Measurements from ENCODE around the gene PRICKLE4.

PRICKLE4 gene

DNA sequence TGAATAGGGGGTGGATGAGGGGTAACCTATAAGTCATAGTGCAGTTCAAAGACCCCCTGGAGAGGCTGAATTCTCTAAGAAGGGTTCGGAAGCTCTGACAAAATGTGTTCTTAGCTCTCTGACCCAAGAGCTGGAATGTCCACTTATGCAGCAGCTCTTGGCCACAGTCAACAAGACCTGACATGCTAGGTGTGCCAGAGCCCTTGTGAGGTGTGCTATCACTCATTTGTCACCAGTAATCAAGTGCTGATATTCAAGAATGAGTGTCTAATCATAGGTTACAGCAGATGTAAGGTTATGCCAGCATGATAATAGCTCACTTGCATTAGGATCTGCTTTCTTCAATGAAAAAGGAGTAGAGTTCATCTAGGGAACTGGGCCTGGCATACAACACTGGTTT is 35.0 kb downstream of the PRICKLE4 start:
- H3K4me3 ChIP-seq (ENCODE audit: low read depth, low read length) = no peak overlapping the region
- TF ChIP-seq, protein P1, sequence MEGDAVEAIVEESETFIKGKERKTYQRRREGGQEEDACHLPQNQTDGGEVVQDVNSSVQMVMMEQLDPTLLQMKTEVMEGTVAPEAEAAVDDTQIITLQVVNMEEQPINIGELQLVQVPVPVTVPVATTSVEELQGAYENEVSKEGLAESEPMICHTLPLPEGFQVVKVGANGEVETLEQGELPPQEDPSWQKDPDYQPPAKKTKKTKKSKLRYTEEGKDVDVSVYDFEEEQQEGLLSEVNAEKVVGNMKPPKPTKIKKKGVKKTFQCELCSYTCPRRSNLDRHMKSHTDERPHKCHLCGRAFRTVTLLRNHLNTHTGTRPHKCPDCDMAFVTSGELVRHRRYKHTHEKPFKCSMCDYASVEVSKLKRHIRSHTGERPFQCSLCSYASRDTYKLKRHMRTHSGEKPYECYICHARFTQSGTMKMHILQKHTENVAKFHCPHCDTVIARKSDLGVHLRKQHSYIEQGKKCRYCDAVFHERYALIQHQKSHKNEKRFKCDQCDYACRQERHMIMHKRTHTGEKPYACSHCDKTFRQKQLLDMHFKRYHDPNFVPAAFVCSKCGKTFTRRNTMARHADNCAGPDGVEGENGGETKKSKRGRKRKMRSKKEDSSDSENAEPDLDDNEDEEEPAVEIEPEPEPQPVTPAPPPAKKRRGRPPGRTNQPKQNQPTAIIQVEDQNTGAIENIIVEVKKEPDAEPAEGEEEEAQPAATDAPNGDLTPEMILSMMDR (IDR thresholded peaks at IDR 0.05; ENCODE audit: low read depth, low read length, missing control alignments) = no peak
- DNase-seq (ENCODE audit: low read depth) = no peak

GRCh38 chr6:41818271-41819054 is 37.9 kb downstream of the PRICKLE4 start:
- no peak overlapping the region for H3K4me3 ChIP-seq (ENCODE audit: low read depth, low read length)
- TF ChIP-seq, protein P1 (IDR thresholded peaks at IDR 0.05; ENCODE audit: low read depth, low read length, missing control alignments) = no peak
- DNase-seq (ENCODE audit: low read depth) = no peak

DNA sequence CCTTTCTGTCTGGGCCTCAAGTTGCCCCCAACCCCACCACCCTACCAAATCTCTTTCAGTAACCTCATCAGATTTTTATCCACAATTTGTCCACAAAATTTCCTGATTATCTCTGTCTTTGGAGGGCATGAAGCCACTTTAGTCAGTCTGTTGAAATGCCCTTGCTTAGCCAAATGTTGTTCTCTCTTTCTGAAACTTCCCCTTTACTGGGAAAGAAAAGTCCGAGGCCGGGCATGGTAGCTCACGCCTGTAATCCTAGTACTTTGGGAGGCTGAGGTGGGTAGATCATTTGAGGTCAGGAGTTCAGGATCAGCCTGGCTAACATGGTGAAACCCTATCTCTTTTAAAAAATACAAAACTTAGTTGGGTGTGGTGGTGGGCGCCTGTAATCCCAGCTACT is 40.7 kb downstream of the PRICKLE4 start:
- no peak overlapping the region for H3K4me3 ChIP-seq (ENCODE audit: low read depth, low read length)
- TF ChIP-seq, protein P1 (IDR thresholded peaks at IDR 0.05; ENCODE audit: low read depth, low read length, missing control alignments) = no peak
- DNase-seq (ENCODE audit: low read depth) = no peak

DNA sequence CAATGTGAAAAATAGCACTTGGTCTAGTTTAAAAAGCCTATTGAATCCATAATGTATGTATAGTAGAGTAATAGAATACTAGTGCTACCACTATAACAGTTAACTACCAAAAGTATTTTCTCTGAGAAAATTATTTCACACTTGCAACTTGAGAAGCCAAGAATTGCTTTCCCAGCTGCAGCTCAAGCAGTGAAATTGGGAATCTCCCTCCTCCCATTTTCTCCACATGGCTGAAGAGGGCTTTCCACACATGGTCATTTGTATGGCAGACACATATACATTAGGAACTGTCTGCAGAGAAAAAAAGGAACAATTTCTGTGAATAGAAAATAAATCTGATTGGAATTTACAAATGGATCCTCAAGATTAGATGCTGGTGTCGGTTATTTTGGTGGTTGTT is 41.4 kb downstream of the PRICKLE4 start:
- TF ChIP-seq, protein P1 (IDR thresholded peaks at IDR 0.05; ENCODE audit: low read depth, low read length, missing control alignments) = no peak
- no peak for DNase-seq (ENCODE audit: low read depth)
- no peak overlapping the region for H3K4me3 ChIP-seq (ENCODE audit: low read depth, low read length)

DNA sequence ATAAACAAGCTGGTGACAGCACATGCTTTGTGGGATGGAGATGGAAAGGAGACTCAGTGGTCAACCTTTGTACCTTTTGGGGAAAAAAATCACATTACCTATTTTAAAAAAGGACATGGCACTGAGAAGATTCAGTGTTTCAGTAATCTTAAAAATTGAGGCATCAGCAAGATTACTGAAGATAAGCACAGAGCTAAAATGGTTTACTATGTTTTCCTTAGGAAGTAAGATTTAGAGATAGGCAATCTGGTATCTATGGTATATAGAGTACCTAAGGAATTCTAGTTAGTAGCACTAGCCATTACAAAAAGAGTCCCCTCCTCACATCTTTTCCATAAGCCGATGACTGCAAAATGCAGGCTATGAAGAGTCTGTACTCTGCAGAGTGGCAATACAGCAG is 42.6 kb downstream of the PRICKLE4 start:
- TF ChIP-seq, protein P1 (IDR thresholded peaks at IDR 0.05; ENCODE audit: low read depth, low read length, missing control alignments) = no peak
- H3K4me3 ChIP-seq (ENCODE audit: low read depth, low read length) = no peak overlapping the region
- DNase-seq (ENCODE audit: low read depth) = no peak

GRCh38 chr6:41824571-41825569 is 44.3 kb downstream of the PRICKLE4 start:
- H3K4me3 ChIP-seq (ENCODE audit: low read depth, low read length) = no peak overlapping the region
- no peak for DNase-seq (ENCODE audit: low read depth)
- TF ChIP-seq, protein P1 (IDR thresholded peaks at IDR 0.05; ENCODE audit: low read depth, low read length, missing control alignments) = no peak
